HG03280 (cell line): Measurements from ENCODE around the gene MSANTD1.
"Not testable (repeated sequence)": the region's sequence is repeated elsewhere in the genome, so short reads cannot be mapped to it uniquely, and the experiment has no call there.

Source experiments
- ATAC-seq: cut with Tn5 transposase; IDR thresholded peaks from one replicate; pipeline ENCODE4 v1.9.1; 2021; ENCODE audit warnings: mild to moderate bottlenecking, moderate library complexity; ENCODE audit not compliant: unreplicated experiment

Gene MSANTD1

GRCh38 chr4:3300882-3301281 lies 51.9 kb downstream of the MSANTD1 start:
- not testable (repeated sequence) for ATAC-seq

GRCh38 chr4:3301450-3302172 lies 52.7 kb downstream of the MSANTD1 start:
- no peak for ATAC-seq

DNA sequence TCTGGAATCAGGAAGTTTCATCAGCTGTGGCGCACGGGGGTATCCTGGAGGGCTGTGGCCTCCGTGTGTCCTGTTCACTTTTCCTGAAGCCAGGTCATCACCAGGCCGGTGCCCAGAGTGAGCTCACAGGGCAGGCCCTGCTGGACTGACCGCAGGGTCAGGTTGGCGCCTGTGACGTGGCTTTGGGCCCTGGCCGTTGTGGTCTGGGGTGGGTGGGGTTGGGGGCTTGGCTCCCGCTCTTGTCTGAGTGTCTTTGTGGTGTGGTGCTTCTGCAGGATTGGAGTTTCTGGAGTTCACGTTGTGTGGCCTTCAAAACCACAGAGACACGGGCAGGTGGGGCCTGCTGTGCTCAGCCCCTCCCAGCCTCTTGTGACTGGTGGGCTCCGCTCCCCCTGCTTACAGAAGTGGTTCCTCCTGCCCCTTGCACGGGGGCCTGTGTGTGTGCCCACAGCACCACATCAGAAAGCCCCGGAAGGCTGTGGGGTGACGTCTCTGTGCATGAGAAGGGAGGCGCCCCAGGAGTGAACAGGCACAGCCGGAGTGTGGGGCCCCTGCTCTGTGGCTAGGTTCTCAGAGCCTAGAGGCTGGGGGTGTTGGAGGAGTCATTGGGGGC lies 53.3 kb downstream of the MSANTD1 start:
- ATAC-seq, result no peak

- no peak for ATAC-seq
Observed at GRCh38 chr4:3302786-3303564, 54.0 kb downstream of the MSANTD1 start.

GRCh38 chr4:3303565-3303824 lies 54.5 kb downstream of the MSANTD1 start:
- no peak for ATAC-seq

- ATAC-seq, result no peak
Observed at GRCh38 chr4:3303923-3304710, 55.2 kb downstream of the MSANTD1 start.

DNA sequence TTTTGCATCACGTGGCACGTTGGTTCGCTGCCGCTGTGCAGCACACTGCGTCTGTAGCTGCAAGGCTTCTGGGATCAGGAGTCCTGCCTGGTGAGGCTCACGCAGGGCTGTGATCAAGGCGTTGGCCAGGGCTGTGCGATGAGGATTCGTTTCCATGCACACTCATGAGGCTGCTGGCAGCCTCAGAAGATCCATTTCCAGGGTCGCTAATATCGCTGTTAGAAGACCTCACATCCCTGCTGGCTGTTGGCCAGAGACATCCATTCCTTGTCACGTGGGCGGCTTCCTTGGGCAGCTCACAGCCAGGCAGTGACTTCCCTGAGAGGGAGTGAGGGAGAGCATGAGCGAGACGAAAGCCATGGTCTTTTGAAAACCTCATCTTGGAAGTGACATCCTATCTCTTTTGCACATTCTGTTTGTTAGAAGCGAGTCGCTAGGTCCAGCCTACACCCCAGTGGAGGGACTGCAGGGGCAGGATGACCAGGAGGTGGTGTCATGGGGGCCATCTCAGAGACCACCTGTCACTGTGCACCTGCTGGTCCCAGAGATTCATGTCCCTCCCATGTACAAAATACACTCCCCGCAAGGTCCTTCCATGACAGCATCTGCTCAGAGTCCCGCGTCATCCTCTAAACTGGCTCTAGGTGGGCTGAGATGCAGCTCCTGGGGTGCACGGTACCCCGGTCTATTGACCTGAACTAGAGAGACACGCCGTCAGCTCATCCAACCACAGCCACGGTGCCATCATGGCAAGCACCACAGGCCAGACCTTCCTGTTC lies 56.1 kb downstream of the MSANTD1 start:
- no peak for ATAC-seq

GRCh38 chr4:3305610-3306371 lies 56.8 kb downstream of the MSANTD1 start:
- no peak for ATAC-seq
